Dermis blood vessel endothelial cell (primary cell): ENCODE data around the gene TLE7. TPM values are rescaled to one million over a fixed set of nuclear protein-coding genes. Genes with fewer than 3 reads are reported as not detected.

Source experiments
- total RNA-seq: library from RNA; depleted of rRNA; stranded (reverse); fragments of >200 nt; gene quantifications from 2 replicates; pipeline ENCODE4 v1.2.3, GENCODE V29; 2014

TLE7 gene
- total RNA-seq, 1 donor from 2014 or later = not detected

Other genes with a start within 250 kb of the TLE7 start
- 0.17 TPM in 1 of 2 replicates, not detected in the other for gene HYDIN, start 211.3 kb downstream of the TLE7 start, total RNA-seq
- gene CMTR2, start 152.7 kb downstream of the TLE7 start, total RNA-seq = 40.5 and 42.7 TPM in 2 replicates
- gene CALB2, start 83.3 kb downstream of the TLE7 start, total RNA-seq = not detected in 2 replicates
- gene ZNF23, start 20.2 kb upstream of the TLE7 start, total RNA-seq = 5.1 and 5.6 TPM in 2 replicates
- 1.2 and 1.5 TPM in 2 replicates for gene ZNF19, start 47.3 kb upstream of the TLE7 start, total RNA-seq
- gene CHST4, start 84.4 kb upstream of the TLE7 start, total RNA-seq = not detected in 2 replicates
- not detected in 2 replicates for gene TAT, start 135.0 kb upstream of the TLE7 start, total RNA-seq
- not detected in 2 replicates for gene MARVELD3, start 184.1 kb upstream of the TLE7 start, total RNA-seq